GM04504 (cell line): ENCODE results near the gene INTS1.
"Not testable (repeated sequence)": the region's sequence is repeated elsewhere in the genome, so short reads cannot be mapped to it uniquely, and the experiment has no call there.

Experiments
- DNase-seq: peaks from one replicate; pipeline ENCODE4 v3.0.0-alpha.2; 2012; ENCODE audit warnings: low read depth

Gene INTS1

GRCh38 chr7:1531979-1532455, 27.8 kb upstream of the INTS1 start:
- no peak for DNase-seq

GRCh38 chr7:1531263-1531978, 27.2 kb upstream of the INTS1 start:
- no peak for DNase-seq

- DNase-seq: no peak
Observed at GRCh38 chr7:1530946-1531262, 26.7 kb upstream of the INTS1 start.

GRCh38 chr7:1529383-1530116, 25.4 kb upstream of the INTS1 start:
- no peak for DNase-seq

GRCh38 chr7:1526271-1526754, 22.1 kb upstream of the INTS1 start:
- no peak for DNase-seq

DNA sequence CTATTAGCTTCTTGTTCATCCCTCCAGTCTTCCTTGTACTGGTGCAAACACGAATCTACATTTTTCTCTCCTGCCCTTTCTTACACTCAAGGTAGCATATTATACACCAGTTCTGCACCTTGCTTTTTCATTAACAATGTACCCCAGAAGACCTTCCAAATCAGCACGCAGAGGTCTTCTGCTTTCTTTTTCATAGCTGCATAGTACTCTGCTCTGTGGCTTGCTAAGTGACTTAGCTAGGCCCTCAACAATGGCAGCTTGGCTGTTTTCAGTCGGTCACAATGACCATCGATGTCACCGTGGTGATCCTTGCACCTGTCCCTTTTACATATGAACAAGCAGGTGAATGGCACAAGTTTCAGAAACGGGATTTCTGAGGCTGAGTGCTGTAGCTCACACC, 21.2 kb upstream of the INTS1 start:
- DNase-seq: no peak

GRCh38 chr7:1523844-1524243, 19.7 kb upstream of the INTS1 start:
- no peak for DNase-seq

- no peak for DNase-seq
Observed at GRCh38 chr7:1523208-1523607, 19.0 kb upstream of the INTS1 start.

- DNase-seq: no peak
Observed at GRCh38 chr7:1521456-1521855, 17.3 kb upstream of the INTS1 start.

DNA sequence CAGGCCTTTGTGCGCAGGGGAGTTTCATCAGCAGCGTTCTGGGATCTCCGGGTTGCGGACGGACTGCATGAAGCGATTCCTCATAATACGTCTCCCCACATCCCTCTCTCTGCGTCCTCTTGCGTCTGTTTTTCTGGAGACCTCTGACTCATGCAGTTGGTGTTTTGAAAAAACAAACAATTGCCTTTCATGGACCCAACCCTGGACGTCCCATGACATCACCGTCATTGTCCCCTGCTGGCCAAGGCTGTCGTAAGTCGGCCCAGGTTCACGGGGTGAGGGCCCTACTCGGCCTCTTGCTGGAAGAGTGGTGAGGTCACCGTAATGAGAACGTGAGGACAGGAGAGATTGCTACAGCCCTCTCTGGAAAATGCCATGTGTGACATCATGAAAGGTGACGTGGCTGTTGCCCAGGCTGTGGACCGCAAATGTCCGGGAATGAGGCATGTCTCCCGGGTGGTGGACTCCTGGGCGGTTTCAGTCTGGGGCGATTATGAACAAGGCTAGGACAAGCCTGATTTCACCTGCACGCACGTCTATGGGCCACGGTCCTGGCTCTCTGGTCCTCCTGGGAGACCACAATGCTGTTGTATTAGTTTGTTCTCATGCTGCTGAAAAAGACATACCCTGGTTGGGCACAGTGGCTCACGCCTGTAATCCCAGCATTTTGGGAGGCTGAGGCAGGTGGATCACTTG, 16.5 kb upstream of the INTS1 start:
- no peak for DNase-seq

GRCh38 chr7:1519322-1519922, 15.2 kb upstream of the INTS1 start:
- not testable (repeated sequence) for DNase-seq

- no peak for DNase-seq
Observed at GRCh38 chr7:1516586-1517251, 12.5 kb upstream of the INTS1 start.

GRCh38 chr7:1515509-1515967, 11.3 kb upstream of the INTS1 start:
- not testable (repeated sequence) for DNase-seq

GRCh38 chr7:1514995-1515401, 10.8 kb upstream of the INTS1 start:
- DNase-seq: no peak

GRCh38 chr7:1514407-1514806, 10.2 kb upstream of the INTS1 start:
- no peak for DNase-seq

- no peak for DNase-seq
Observed at GRCh38 chr7:1513657-1514095, 9.5 kb upstream of the INTS1 start.

DNA sequence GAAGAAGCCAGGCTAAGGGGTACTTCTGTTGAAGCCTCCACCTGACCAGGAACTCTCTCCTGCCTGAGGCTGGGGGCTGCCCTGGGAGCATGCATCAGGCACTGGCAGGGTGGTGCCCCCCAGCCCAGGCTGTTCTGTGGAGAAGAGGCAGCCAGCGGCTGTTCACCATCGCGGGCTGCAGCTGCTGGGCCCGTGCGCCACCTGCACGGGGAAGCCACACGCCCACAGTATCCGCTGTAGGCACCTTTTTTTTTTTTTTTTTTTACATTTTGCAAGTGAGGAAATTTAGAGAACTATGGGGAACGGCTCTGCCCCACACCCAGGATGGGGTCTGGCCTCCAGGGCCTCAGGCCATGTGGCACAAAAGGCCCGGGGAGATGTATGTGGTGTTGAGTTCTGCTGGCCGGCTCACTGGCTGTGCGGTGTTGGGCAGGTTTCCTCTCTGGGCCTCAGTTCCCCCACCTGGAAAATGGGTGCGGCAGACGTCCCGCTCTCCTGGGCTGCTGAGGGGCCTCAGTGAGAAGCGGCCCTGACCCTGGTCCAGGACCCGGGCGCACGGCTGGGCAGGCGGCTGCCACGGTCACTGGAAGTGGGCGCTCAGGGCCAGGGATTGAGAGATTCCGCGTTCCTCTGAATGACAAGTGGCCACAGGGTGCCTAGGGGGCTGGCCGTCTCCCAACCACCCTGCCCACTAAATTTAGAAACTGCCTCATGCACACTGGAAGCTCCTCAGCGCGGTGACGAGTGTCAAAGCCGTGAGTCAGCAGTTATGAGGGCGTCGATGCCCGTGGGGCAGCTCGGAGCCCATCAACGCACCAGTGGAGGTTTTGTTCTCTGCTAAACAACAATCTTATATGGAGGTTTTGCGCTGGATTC, 8.8 kb upstream of the INTS1 start:
- DNase-seq: no peak

GRCh38 chr7:1511444-1512422, 7.5 kb upstream of the INTS1 start:
- no peak for DNase-seq

- no peak for DNase-seq
Observed at GRCh38 chr7:1510780-1511154, 6.6 kb upstream of the INTS1 start.

GRCh38 chr7:1509226-1509625, 5.0 kb upstream of the INTS1 start:
- DNase-seq: no peak
